Esophagus squamous epithelium (tissue), 4 donors: ENCODE data around the gene RNF213.

Experiments
- CTCF ChIP-seq, 6 experiments: fragments of 450-650 bp in 4 of 6; fragments of 200-600 bp in 2 of 6; sonication (generic) in 2 of 6; IDR thresholded peaks; one replicate each; pipeline ENCODE4 v1.5.1; 2016 to 2019; ENCODE audit warnings: antibody characterized with exemption in 6 of 6, mild to moderate bottlenecking in 4 of 6, moderate library complexity in 4 of 6
- POLR2A ChIP-seq, 4 donors: fragments of 450-650 bp; IDR thresholded peaks; one replicate each; pipeline ENCODE4 v1.6.1; 2017; ENCODE audit warnings: antibody characterized with exemption in 4 of 4, mild to moderate bottlenecking in 4 of 4, moderate library complexity in 3 of 4

- TF ChIP-seq CTCF (IDR thresholded peaks at IDR 0.05) (no peak), POLR2A (IDR thresholded peaks at IDR 0.05) (no peak)
These were observed 69.6 kb downstream of the RNF213 start for GRCh38 chr17:80330276-80330675.
